SJCRH30 (cell line): ENCODE measurements around the gene NFE2L2. TPM values are rescaled to one million over a fixed set of nuclear protein-coding genes. Genes with fewer than 3 reads are reported as not detected.
"Not testable (repeated sequence)": the region's sequence is repeated elsewhere in the genome, so short reads cannot be mapped to it uniquely, and the experiment has no call there.

Experiments
- DNase-seq, 2 experiments: peaks; one replicate each; pipeline ENCODE4 v3.0.0-alpha.2; 2015 to 2020
- H3K27ac ChIP-seq: fragments of 250-450 bp; sonication (Bioruptor Pico); 2 replicates; pipeline ENCODE4 v1.5.1; 2020; ENCODE audit warnings: mild to moderate bottlenecking, moderate library complexity
- H3K27me3 ChIP-seq: fragments of 250-450 bp; sonication (Bioruptor Pico); 2 replicates; pipeline ENCODE4 v1.5.1; 2020; ENCODE audit warnings: mild to moderate bottlenecking, moderate library complexity
- H3K36me3 ChIP-seq: fragments of 250-450 bp; sonication (Bioruptor Pico); 2 replicates; pipeline ENCODE4 v1.5.1; 2020; ENCODE audit warnings: mild to moderate bottlenecking, moderate library complexity
- H3K4me1 ChIP-seq: fragments of 250-450 bp; sonication (Bioruptor Pico); 2 replicates; pipeline ENCODE4 v1.5.1; 2020; ENCODE audit warnings: mild to moderate bottlenecking, moderate library complexity
- H3K4me3 ChIP-seq: fragments of 250-450 bp; sonication (Bioruptor Pico); 2 replicates; pipeline ENCODE4 v1.5.1; 2020; ENCODE audit warnings: mild to moderate bottlenecking, moderate library complexity
- H3K9me3 ChIP-seq: fragments of 250-450 bp; sonication (Bioruptor Pico); replicated peaks from 2 replicates; pipeline ENCODE4 v1.5.1; 2020; ENCODE audit warnings: mild to moderate bottlenecking, moderate library complexity
- total RNA-seq: library from RNA; depleted of rRNA; stranded (reverse); fragments of >200 nt; shearing (Covaris generic); gene quantifications from 2 replicates; pipeline ENCODE4 v1.2.3, GENCODE V29; 2014; rRNA removed

The NFE2L2 gene
- 40.2 and 47.7 TPM in 2 replicates for total RNA-seq

- peak within 1 kb of the TSS; percentile 92 for H3K4me3 ChIP-seq
- no peaks in the 10 kb centered on the region for H3K27me3 ChIP-seq
- 0 out of 2 replicates have a peak, but pooled peaks cover 2% of the 10 kb centered on the region for H3K36me3 ChIP-seq
- peaks cover 17% of the 10 kb centered on the region for H3K4me1 ChIP-seq
- no peaks in the 10 kb centered on the region for H3K9me3 ChIP-seq
- peak; percentile 87 for DNase-seq
- H3K27ac ChIP-seq = peak within 1 kb of the TSS; percentile 93
Measured at GRCh38 chr2:177264693-177265587, at the start of gene NFE2L2. Gene NFE2L2, minus strand, starts transcription at chr2:177264727. Its CDS starts 151 bp downstream, at chr2:177264576.

- H3K27me3 ChIP-seq = no peaks in the 10 kb centered on the region
- no peaks in the 10 kb centered on the region for H3K36me3 ChIP-seq
- DNase-seq = no peak
- no peak overlapping the region for H3K4me3 ChIP-seq
- H3K9me3 ChIP-seq = no peaks in the 10 kb centered on the region
- no peak overlapping the region for H3K27ac ChIP-seq
- H3K4me1 ChIP-seq = no peaks in the 10 kb centered on the region; the same call in 1 of the 2 replicates
Measured at GRCh38 chr2:177314194-177314593, 49.7 kb upstream of the NFE2L2 start.

GRCh38 chr2:177313162-177313781 is 48.7 kb upstream of the NFE2L2 start:
- H3K27ac ChIP-seq = no peak overlapping the region
- no peaks in the 10 kb centered on the region for H3K9me3 ChIP-seq
- no peaks in the 10 kb centered on the region for H3K36me3 ChIP-seq
- DNase-seq = no peak
- no peaks in the 10 kb centered on the region; the same call in 1 of the 2 replicates for H3K4me1 ChIP-seq
- no peaks in the 10 kb centered on the region for H3K27me3 ChIP-seq
- no peak overlapping the region for H3K4me3 ChIP-seq

- Histone ChIP-seq H3K27me3 (no peaks in the 10 kb centered on the region), H3K36me3 (no peaks in the 10 kb centered on the region), H3K9me3 (no peaks in the 10 kb centered on the region), H3K4me1 (no peaks in the 10 kb centered on the region; the same call in 1 of the 2 replicates), H3K4me3 (no peak overlapping the region), H3K27ac (no peak overlapping the region)
- DNase-seq = no peak
Measured at GRCh38 chr2:177312562-177312961, 48.0 kb upstream of the NFE2L2 start.

- not testable (repeated sequence) for H3K36me3 ChIP-seq, H3K9me3 ChIP-seq, H3K4me3 ChIP-seq, H3K27ac ChIP-seq, DNase-seq, H3K4me1 ChIP-seq, H3K27me3 ChIP-seq
Measured at GRCh38 chr2:177309672-177310309, 45.3 kb upstream of the NFE2L2 start.

GRCh38 chr2:177306550-177306949 is 42.0 kb upstream of the NFE2L2 start:
- H3K4me3 ChIP-seq = no peak overlapping the region
- H3K4me1 ChIP-seq = no peaks in the 10 kb centered on the region
- no peaks in the 10 kb centered on the region for H3K9me3 ChIP-seq
- H3K27ac ChIP-seq = no peak overlapping the region
- DNase-seq = no peak
- H3K36me3 ChIP-seq = no peaks in the 10 kb centered on the region
- no peaks in the 10 kb centered on the region for H3K27me3 ChIP-seq

- Histone ChIP-seq H3K9me3 (no peaks in the 10 kb centered on the region), H3K4me3 (no peak overlapping the region), H3K27ac (no peak overlapping the region), H3K36me3 (no peaks in the 10 kb centered on the region), H3K4me1 (no peaks in the 10 kb centered on the region), H3K27me3 (no peaks in the 10 kb centered on the region)
- DNase-seq = no peak
Measured at GRCh38 chr2:177303939-177304338, 39.4 kb upstream of the NFE2L2 start.

GRCh38 chr2:177302552-177302951 is 38.0 kb upstream of the NFE2L2 start:
- Histone ChIP-seq H3K27me3 (no peaks in the 10 kb centered on the region), H3K36me3 (no peaks in the 10 kb centered on the region), H3K27ac (no peak overlapping the region), H3K9me3 (no peaks in the 10 kb centered on the region), H3K4me3 (no peak overlapping the region), H3K4me1 (no peaks in the 10 kb centered on the region; the same call in 1 of the 2 replicates)
- DNase-seq = no peak

GRCh38 chr2:177298191-177298590 is 33.7 kb upstream of the NFE2L2 start:
- no peak overlapping the region for H3K27ac ChIP-seq
- H3K36me3 ChIP-seq = no peaks in the 10 kb centered on the region
- no peaks in the 10 kb centered on the region for H3K9me3 ChIP-seq
- no peak for DNase-seq
- H3K4me3 ChIP-seq = no peak overlapping the region
- no peaks in the 10 kb centered on the region for H3K27me3 ChIP-seq
- H3K4me1 ChIP-seq = no peaks in the 10 kb centered on the region; the same call in 1 of the 2 replicates

GRCh38 chr2:177296040-177296439 is 31.5 kb upstream of the NFE2L2 start:
- no peaks in the 10 kb centered on the region for H3K27me3 ChIP-seq
- H3K9me3 ChIP-seq = no peaks in the 10 kb centered on the region
- no peak overlapping the region for H3K27ac ChIP-seq
- H3K4me3 ChIP-seq = no peak overlapping the region
- peak in 1 of 2 experiments; percentile 31 for DNase-seq
- H3K4me1 ChIP-seq = no peaks in the 10 kb centered on the region; the same call in 1 of the 2 replicates
- H3K36me3 ChIP-seq = no peaks in the 10 kb centered on the region

- H3K4me3 ChIP-seq = 0 out of 2 replicates have a peak overlapping the region, but pooled peaks have one; percentile 2
- H3K9me3 ChIP-seq = no peaks in the 10 kb centered on the region
- DNase-seq = peak in 1 of 2 experiments; percentile 17
- no peaks in the 10 kb centered on the region for H3K27me3 ChIP-seq
- H3K4me1 ChIP-seq = no peaks in the 10 kb centered on the region; the same call in 1 of the 2 replicates
- H3K27ac ChIP-seq = no peak overlapping the region
- no peaks in the 10 kb centered on the region for H3K36me3 ChIP-seq
Measured at GRCh38 chr2:177295484-177295883, 31.0 kb upstream of the NFE2L2 start.

GRCh38 chr2:177291701-177292100 is 27.2 kb upstream of the NFE2L2 start:
- Histone ChIP-seq H3K27ac (no peak overlapping the region), H3K4me1 (no peaks in the 10 kb centered on the region), H3K36me3 (no peaks in the 10 kb centered on the region), H3K27me3 (no peaks in the 10 kb centered on the region), H3K4me3 (no peak overlapping the region), H3K9me3 (no peaks in the 10 kb centered on the region)
- DNase-seq = no peak

- H3K36me3 ChIP-seq = no peaks in the 10 kb centered on the region
- no peaks in the 10 kb centered on the region for H3K27me3 ChIP-seq
- no peaks in the 10 kb centered on the region for H3K9me3 ChIP-seq
- H3K4me1 ChIP-seq = peaks cover 7% of the 10 kb centered on the region; the same call in 1 of the 2 replicates
- no peak for DNase-seq
- no peak overlapping the region for H3K27ac ChIP-seq
- H3K4me3 ChIP-seq = no peak overlapping the region
Measured at GRCh38 chr2:177289824-177290628, 25.5 kb upstream of the NFE2L2 start.

GRCh38 chr2:177287814-177288213 is 23.3 kb upstream of the NFE2L2 start:
- H3K27ac ChIP-seq = no peak overlapping the region
- H3K4me3 ChIP-seq = no peak overlapping the region

More at GRCh38 chr2:177287814-177288213, 23.3 kb upstream of the NFE2L2 start:
- H3K4me1 ChIP-seq = peaks cover 12% of the 10 kb centered on the region
- no peaks in the 10 kb centered on the region for H3K9me3 ChIP-seq
- no peak for DNase-seq
- no peaks in the 10 kb centered on the region for H3K36me3 ChIP-seq
- no peaks in the 10 kb centered on the region for H3K27me3 ChIP-seq
